WTC11 (cell line): ENCODE measurements around the gene BCAT1. TPM values are rescaled to one million over a fixed set of nuclear protein-coding genes. Genes with fewer than 3 reads are reported as not detected.

Experiments used
- ATAC-seq: fragments of 200-7000 bp; cut with Tn5 transposase; 2 replicates; pipeline ENCODE4 v1.10.0; 2021; ENCODE audit warnings: mild to moderate bottlenecking, moderate library complexity
- CTCF ChIA-PET: fragments of 300-600 bp; sonication (Branson Sonifier 250); formaldehyde crosslinking; loops from one replicate; lab custom pipeline; 2021; ENCODE audit warnings: antibody characterized with exemption; lab: Charles Lee
- POLR2A ChIA-PET: fragments of 350-600 bp; sonication (Branson Sonifier 250); formaldehyde crosslinking; loops from one replicate; lab custom pipeline; 2021; ENCODE audit warnings: antibody characterized with exemption; lab: Charles Lee
- DNase-seq: peaks from one replicate; pipeline ENCODE4 v3.0.0; 2021; ENCODE audit warnings: low spot score
- H3K27ac Mint-ChIP-seq: 2 replicates; pipeline ENCODE4 v1.8.0; 2021; ENCODE audit warnings: mixed read lengths
- H3K27me3 Mint-ChIP-seq: 2 replicates; pipeline ENCODE4 v1.8.0; 2021; ENCODE audit warnings: low read depth, mild to moderate bottlenecking, moderate library complexity, mixed read lengths
- H3K36me3 Mint-ChIP-seq: 2 replicates; pipeline ENCODE4 v1.8.0; 2021; ENCODE audit warnings: mixed read lengths
- H3K4me1 Mint-ChIP-seq: 2 replicates; pipeline ENCODE4 v1.8.0; 2022; ENCODE audit warnings: mixed read lengths
- H3K4me3 Mint-ChIP-seq: 2 replicates; pipeline ENCODE4 v1.8.0; 2021; ENCODE audit warnings: mild to moderate bottlenecking, moderate library complexity, mixed read lengths
- H3K9me3 Mint-ChIP-seq: 2 replicates; pipeline ENCODE4 v1.8.0; 2021; ENCODE audit warnings: mixed read lengths
- AFF4 ChIP-seq: sonication (generic); formaldehyde crosslinking; IDR thresholded peaks from 2 replicates; pipeline ENCODE4 v1.8.1; 2023; ENCODE audit warnings: mild to moderate bottlenecking, missing genetic modification reagents, borderline replicate concordance
- GRHL2 ChIP-seq: fragments of 250-450 bp; sonication (Bioruptor Pico); IDR thresholded peaks from 2 replicates; pipeline ENCODE4 v1.8.0; 2022; ENCODE audit warnings: mild to moderate bottlenecking, moderate library complexity; ENCODE audit not compliant: insufficient replicate concordance, severe bottlenecking
- GTF2I ChIP-seq: fragments of 250-450 bp; sonication (Bioruptor Pico); conservative IDR thresholded peaks from 2 replicates; pipeline ENCODE4 v1.4.0; 2021; ENCODE audit warnings: mild to moderate bottlenecking
- HMGXB4 ChIP-seq: sonication (generic); formaldehyde crosslinking; IDR thresholded peaks from 2 replicates; pipeline ENCODE4 v1.8.1; 2023; ENCODE audit warnings: mild to moderate bottlenecking, moderate library complexity, missing genetic modification reagents
- NFE2L1 ChIP-seq: sonication (generic); formaldehyde crosslinking; IDR thresholded peaks from 2 replicates; pipeline ENCODE4 v1.8.1; 2023; ENCODE audit warnings: missing genetic modification reagents
- PRRX2 ChIP-seq: fragments of 250-450 bp; sonication (Bioruptor Pico); IDR thresholded peaks from 2 replicates; pipeline ENCODE4 v1.8.0; 2021; ENCODE audit warnings: mild to moderate bottlenecking
- SOX15 ChIP-seq: fragments of 250-450 bp; sonication (Bioruptor Pico); IDR thresholded peaks from 2 replicates; pipeline ENCODE4 v1.9.0; 2021; ENCODE audit warnings: mild to moderate bottlenecking
- USF2 ChIP-seq: sonication (generic); formaldehyde crosslinking; IDR thresholded peaks from 2 replicates; pipeline ENCODE4 v1.8.1; 2023; ENCODE audit warnings: mild to moderate bottlenecking, missing genetic modification reagents, moderate library complexity
- ZNF121 ChIP-seq: sonication (generic); formaldehyde crosslinking; IDR thresholded peaks from 2 replicates; pipeline ENCODE4 v1.8.0; 2023; ENCODE audit warnings: missing genetic modification reagents
- ZNF232 ChIP-seq: sonication (generic); formaldehyde crosslinking; IDR thresholded peaks from 2 replicates; pipeline ENCODE4 v1.8.0; 2022; ENCODE audit warnings: mild to moderate bottlenecking, missing genetic modification reagents
- ZNF281 ChIP-seq: sonication (generic); formaldehyde crosslinking; IDR thresholded peaks from 2 replicates; pipeline ENCODE4 v1.8.0; 2023; ENCODE audit warnings: mild to moderate bottlenecking, missing genetic modification reagents
- ZNF416 ChIP-seq: fragments of 250-450 bp; sonication (Bioruptor Pico); IDR thresholded peaks from 2 replicates; pipeline ENCODE4 v1.9.0; 2021; ENCODE audit warnings: mild to moderate bottlenecking, inconsistent platforms
- ZNF425 ChIP-seq: fragments of 250-450 bp; sonication (Bioruptor Pico); conservative IDR thresholded peaks from 2 replicates; pipeline ENCODE4 v1.9.0; 2021; ENCODE audit warnings: mild to moderate bottlenecking
- total RNA-seq: library from RNA; stranded (reverse); gene quantifications from 3 replicates; pipeline ENCODE4 v1.2.3, GENCODE V29; 2021

BCAT1 gene
- total RNA-seq, 1 experiment from 2014 or later = 267 TPM

GRCh38 chr12:24906141-24906540 is 42.8 kb downstream of the BCAT1 start (continued):
- TF ChIP-seq ZNF425 (no peak), AFF4 (no peak), ZNF281 (CRISPR knock-in tag) (no peak), HMGXB4 (no peak), GRHL2 (CRISPR knock-in tag) (no peak), NFE2L1 (no peak), GTF2I (CRISPR knock-in tag) (no peak), ZNF121 (CRISPR knock-in tag) (no peak)

GRCh38 chr12:24905431-24905830 is 43.5 kb downstream of the BCAT1 start:
- POLR2A ChIA-PET = no interaction called here
- TF ChIP-seq PRRX2 (CRISPR knock-in tag) (no peak), USF2 (CRISPR knock-in tag) (no peak), ZNF416 (CRISPR knock-in tag) (no peak), ZNF232 (CRISPR knock-in tag) (no peak), SOX15 (CRISPR knock-in tag) (no peak)
- no peak for DNase-seq

More at GRCh38 chr12:24905431-24905830, 43.5 kb downstream of the BCAT1 start:
- no peak for ATAC-seq
- CTCF ChIA-PET = interaction anchor here (0.6 kb wide), 1 partner anchor 966 kb away, joined by 4 read pairs; no protein-coding TSS in a partner anchor
- Mint-ChIP-seq H3K4me1 (peaks cover 19% of the 10 kb centered on the region), H3K4me3 (no peak overlapping the region), H3K27me3 (peaks cover 3% of the 10 kb centered on the region; the same call in 1 of the 2 replicates), H3K27ac (no peak overlapping the region), H3K9me3 (no peaks in the 10 kb centered on the region), H3K36me3 (peaks cover 8% of the 10 kb centered on the region; the same call in 1 of the 2 replicates)
